Measurements from ENCODE around the gene PLLP. TPM values are rescaled to one million over a fixed set of nuclear protein-coding genes. Genes with fewer than 3 reads are reported as not detected.
A peak's percentile ranks its signal among the peaks of the same experiment; 100 is the strongest.

PLLP gene
- total RNA-seq, 6 donors from 2014 or later = 38.8 to 184 (median 114) TPM

GRCh38 chr16:57273826-57274225 lies 10.6 kb downstream of the PLLP start:
- ATAC-seq (ENCODE audit: low FRiP score in 2 of 2) (no peak), DNase-seq (no peak)
- Histone ChIP-seq H3K27ac (no peak overlapping the region), H3K27me3 (no peaks in the 10 kb centered on the region), H3K4me1 (peaks cover 31 to 64% (median 59%) of the 10 kb centered on the region in 4 donors), H3K36me3 (no peaks in the 10 kb centered on the region), H3K9me3 (no peaks in the 10 kb centered on the region), H3K4me3 (no peak overlapping the region)
- WGBS, 2 donors = 90 to 94% methylated on average over 5 of the region's 5 CpGs
- no peak for TF ChIP-seq EP300 (IDR thresholded peaks at IDR 0.05)
- no peak for TF ChIP-seq POLR2A (IDR thresholded peaks at IDR 0.05)
- TF ChIP-seq CTCF (IDR thresholded peaks at IDR 0.05) = no peak
- TF ChIP-seq POLR2AphosphoS5 (IDR thresholded peaks at IDR 0.05) = no peak

GRCh38 chr16:57273359-57273758 lies 11.1 kb downstream of the PLLP start:
- H3K36me3 ChIP-seq = no peaks in the 10 kb centered on the region
- peaks cover 34 to 68% (median 61%) of the 10 kb centered on the region in 4 donors for H3K4me1 ChIP-seq
- no peaks in the 10 kb centered on the region for H3K27me3 ChIP-seq
- DNase-seq = no peak
- 83 to 92% methylated on average over 1 of the region's 1 CpG for WGBS, 2 donors
- H3K4me3 ChIP-seq = no peak overlapping the region
- no peak for ATAC-seq (ENCODE audit: low FRiP score in 2 of 2)
- peak overlapping the region in 1 of 4 donors; percentile 41 for H3K27ac ChIP-seq
- no peaks in the 10 kb centered on the region for H3K9me3 ChIP-seq
- TF ChIP-seq CTCF (IDR thresholded peaks at IDR 0.05) (no peak), POLR2A (IDR thresholded peaks at IDR 0.05) (no peak), POLR2AphosphoS5 (IDR thresholded peaks at IDR 0.05) (no peak), EP300 (IDR thresholded peaks at IDR 0.05) (no peak)

GRCh38 chr16:57271867-57272495 lies 12.5 kb downstream of the PLLP start:
- no peak for ATAC-seq (ENCODE audit: low FRiP score in 2 of 2)
- Histone ChIP-seq H3K36me3 (no peaks in the 10 kb centered on the region), H3K4me3 (no peak overlapping the region), H3K9me3 (no peaks in the 10 kb centered on the region), H3K27me3 (no peaks in the 10 kb centered on the region), H3K27ac (peak overlapping the region; percentile 3 to 93 (median 66)), H3K4me1 (peaks cover 29 to 68% (median 61%) of the 10 kb centered on the region in 4 donors)
- TF ChIP-seq POLR2A (IDR thresholded peaks at IDR 0.05) = no peak
- TF ChIP-seq CTCF (IDR thresholded peaks at IDR 0.05) = no peak
- TF ChIP-seq POLR2AphosphoS5 (IDR thresholded peaks at IDR 0.05) = no peak
- TF ChIP-seq EP300 (IDR thresholded peaks at IDR 0.05) = no peak
- DNase-seq = no peak
- WGBS, 2 donors = 82 to 92% methylated on average over 4 to 5 of the region's 5 CpGs

- H3K27ac ChIP-seq = peak overlapping the region in 3 of 4 donors; percentile 53 to 93 (median 89)
- H3K4me3 ChIP-seq = no peak overlapping the region
- no peaks in the 10 kb centered on the region for H3K9me3 ChIP-seq
- TF ChIP-seq EP300 (IDR thresholded peaks at IDR 0.05) = no peak
- TF ChIP-seq CTCF (IDR thresholded peaks at IDR 0.05) = no peak
- TF ChIP-seq POLR2AphosphoS5 (IDR thresholded peaks at IDR 0.05) = no peak
- TF ChIP-seq POLR2A (IDR thresholded peaks at IDR 0.05) = no peak
- H3K27me3 ChIP-seq = no peaks in the 10 kb centered on the region
- peak in 1 of 2 donors; percentile 14 for DNase-seq
- peaks cover 27 to 68% (median 60%) of the 10 kb centered on the region in 4 donors for H3K4me1 ChIP-seq
- ATAC-seq (ENCODE audit: low FRiP score in 2 of 2) = no peak
- no peaks in the 10 kb centered on the region for H3K36me3 ChIP-seq
- 77 to 90% methylated on average over 6 to 7 of the region's 7 CpGs for WGBS, 2 donors
Observed at GRCh38 chr16:57271063-57271345, 13.5 kb downstream of the PLLP start.

Data from upper lobe of left lung (tissue), 6 donors.